GM18517 (cell line): ENCODE results near the gene KLF6.

ENCODE experiments used
- ATAC-seq: cut with Tn5 transposase; IDR thresholded peaks from one replicate; pipeline ENCODE4 v1.9.1; 2021; ENCODE audit warnings: mild to moderate bottlenecking, moderate library complexity; ENCODE audit not compliant: unreplicated experiment

KLF6 gene

GRCh38 chr10:3790272-3790671 lies 5.3 kb upstream of the KLF6 start:
- ATAC-seq: no peak

GRCh38 chr10:3789621-3790020 lies 4.6 kb upstream of the KLF6 start:
- ATAC-seq: no peak

GRCh38 chr10:3787816-3788215 lies 2.8 kb upstream of the KLF6 start:
- no peak for ATAC-seq

DNA sequence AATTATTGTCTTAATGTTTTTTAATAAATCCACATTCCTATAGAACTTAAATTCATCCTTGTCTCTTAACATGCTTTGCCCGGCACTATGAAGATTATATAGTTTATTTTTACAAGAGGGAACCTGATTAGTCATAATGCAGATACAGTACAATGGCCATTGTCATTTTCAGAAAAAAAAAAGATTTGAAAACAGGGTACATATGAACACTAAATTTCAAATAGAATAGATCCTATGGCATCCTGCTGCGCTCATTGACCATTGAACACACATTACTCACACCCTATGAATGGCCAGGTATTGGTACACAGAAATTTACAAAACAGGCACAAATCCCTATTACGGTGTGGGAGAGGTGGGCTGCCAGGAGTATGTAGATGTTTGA lies 2.0 kb upstream of the KLF6 start:
- ATAC-seq: no peak

DNA sequence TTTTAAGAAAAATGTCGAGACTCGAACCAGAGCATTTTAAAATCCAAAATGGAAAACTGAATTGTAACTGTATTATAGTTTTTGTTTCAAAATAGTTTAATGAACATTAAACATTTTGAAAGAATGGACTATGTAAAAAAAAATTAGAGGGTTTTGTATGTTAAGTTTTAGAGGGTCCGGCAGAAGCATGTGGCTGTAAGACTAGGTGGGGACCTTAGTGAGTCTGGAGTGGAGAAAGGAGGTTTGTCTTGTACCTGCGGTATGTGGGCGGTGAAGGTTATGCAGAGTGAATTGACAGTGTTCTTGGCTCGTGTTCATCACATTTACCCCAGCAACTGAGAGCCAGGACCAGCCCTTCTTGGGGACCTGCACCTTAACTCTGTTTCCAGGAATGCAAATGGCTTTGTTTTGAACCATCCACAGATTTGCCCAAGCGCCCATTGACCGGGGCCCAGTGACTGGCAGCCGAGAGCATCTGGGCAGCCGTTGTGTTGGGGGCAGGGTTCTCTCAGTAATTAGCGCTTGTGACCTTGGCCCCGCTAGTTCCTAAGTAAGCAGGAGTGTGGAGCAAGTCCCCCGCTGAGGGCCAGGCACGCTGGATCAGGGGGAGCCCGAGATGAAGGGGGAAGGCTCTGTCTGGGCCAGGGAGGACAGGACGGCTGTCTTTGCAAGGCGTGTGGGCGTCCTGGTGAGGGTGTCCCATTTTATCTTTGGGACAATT lies 1.4 kb upstream of the KLF6 start:
- ATAC-seq: no peak

- ATAC-seq: no peak
These were observed 852 bp upstream of the KLF6 start for GRCh38 chr10:3785851-3786271.

GRCh38 chr10:3785251-3785850 lies 342 bp upstream of the KLF6 start:
- peak; percentile 62 for ATAC-seq

- ATAC-seq: no peak
These were observed 1.2 kb downstream of the KLF6 start for GRCh38 chr10:3783682-3784432.

DNA sequence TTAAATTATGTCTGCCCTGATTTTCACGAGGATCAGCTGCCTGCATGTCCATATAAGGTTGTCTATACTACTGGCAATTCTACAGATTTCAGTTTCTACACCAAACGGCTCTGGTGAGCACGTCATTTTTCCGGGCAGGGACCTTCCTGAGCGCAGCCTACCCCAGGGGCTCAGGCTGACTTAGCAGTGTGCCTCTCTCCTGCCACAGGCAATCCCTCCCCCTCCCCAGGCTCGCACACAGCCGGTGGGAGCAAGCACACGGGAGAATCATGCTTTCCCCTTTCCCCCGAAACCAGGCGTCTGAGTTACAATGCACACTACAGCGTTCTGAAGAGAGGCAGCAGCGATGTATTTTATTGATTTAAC lies 1.7 kb downstream of the KLF6 start:
- ATAC-seq: peak; percentile 30

DNA sequence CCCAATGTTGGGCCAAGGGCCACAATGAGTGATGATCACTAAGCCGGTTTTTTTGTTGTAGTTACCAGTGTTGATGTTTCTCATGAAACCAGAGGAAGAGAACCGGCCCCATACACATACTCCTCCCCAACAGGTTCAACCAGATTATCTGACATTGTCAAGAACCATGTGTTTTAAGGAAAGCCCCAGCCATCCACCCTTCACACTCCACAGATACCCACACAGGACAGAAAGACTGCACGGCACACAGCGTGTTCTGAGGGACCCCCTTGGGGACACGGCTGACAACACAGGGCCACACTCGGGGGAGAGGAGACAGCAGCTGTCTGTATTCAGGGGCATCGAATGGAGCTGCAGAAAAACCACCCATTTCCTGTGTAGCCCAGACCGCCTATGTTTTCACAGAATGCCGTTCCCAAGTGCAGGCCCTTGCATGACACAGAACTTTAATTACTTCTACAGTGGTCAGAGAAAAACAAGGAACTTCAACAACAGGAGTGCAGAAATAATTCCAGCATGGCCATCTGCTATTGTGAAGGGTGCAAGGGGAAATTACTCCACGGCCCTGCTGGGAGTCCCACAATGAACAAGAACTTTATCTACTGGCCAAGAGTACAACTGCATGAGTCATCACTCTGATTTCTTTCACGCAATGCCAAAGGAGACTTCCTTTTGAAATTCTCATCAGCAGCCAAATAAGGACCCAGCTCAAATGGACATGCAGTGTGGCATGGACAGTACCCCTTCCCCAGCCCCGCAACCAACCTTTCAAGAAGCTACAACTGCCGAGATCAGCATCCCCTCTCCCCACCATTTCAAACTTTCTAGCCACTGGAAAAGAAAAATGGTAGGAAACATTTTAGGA lies 2.3 kb downstream of the KLF6 start:
- ATAC-seq: no peak

DNA sequence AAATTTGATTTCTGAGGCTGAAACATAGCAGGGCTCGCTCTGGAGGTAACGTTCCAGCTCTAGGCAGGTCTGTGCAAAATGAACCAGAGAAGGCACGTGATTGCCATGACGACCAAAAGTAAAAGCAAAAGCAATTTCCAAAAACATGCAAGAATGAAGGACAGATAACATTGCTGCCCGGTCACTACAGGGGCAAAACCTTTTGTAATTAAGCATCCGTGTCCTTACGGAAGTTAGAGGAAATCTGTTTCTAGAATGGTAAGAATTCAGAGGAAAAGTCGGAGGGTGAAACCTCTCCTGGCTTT lies 2.9 kb downstream of the KLF6 start:
- no peak for ATAC-seq

- ATAC-seq: no peak
These were observed 3.4 kb downstream of the KLF6 start for GRCh38 chr10:3781468-3782145.

GRCh38 chr10:3780771-3781467 lies 4.1 kb downstream of the KLF6 start:
- no peak for ATAC-seq

DNA sequence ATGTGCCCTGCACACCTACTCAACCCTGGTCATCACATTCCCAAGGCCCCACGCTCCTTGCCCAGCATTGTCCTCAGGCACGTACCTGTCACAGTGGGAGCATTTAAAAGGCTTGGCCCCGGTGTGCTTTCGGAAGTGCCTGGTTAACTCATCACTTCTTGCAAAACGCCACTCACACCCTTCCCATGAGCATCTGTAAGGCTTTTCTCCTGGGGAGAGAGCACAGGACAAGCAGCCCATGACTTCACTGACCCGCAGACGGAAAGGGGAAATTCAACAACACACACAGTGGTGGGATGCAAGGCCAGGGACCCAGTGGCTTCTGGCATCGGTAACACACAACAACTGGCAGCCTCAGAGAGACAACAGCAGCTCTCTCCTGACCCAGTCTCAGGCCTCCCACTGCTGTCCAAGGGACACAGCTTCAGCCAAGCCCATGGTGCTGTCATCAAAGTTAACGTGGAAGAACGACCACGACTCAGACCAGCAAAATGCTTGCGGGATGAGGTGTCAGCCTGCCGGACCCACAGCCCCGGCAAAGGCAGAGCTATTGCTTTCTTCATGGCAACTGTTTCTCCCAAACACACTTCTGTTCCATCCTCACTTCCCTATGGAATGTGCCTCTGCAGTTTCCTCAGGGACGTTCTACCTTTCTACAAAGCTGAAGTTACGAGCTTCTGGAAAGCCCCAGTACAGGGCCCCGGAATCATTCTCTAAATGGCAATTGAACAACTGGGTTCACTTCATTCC lies 4.8 kb downstream of the KLF6 start:
- ATAC-seq: no peak

- no peak for ATAC-seq
These were observed 5.8 kb downstream of the KLF6 start for GRCh38 chr10:3779158-3779741.

DNA sequence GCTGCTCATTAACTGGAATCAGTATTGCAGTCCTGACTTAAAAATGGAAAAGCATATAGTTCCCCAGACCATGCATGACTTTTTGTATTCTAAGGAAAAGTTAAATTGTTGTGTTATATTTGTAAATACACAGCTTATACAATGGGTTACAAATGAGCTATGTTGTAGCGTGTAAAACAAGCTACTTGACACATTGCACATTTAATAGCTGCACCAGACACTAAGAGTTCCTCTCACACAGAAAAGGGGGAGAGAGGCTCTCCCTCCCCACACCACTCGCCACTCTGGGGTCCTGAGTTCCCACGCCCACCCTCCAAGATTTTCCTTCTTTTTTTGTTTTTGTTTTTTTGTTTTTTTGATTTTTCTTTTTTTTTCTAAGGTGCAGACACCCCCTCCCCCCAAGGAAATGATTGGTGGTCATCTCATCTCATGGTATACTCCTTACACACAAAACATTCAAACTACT lies 6.3 kb downstream of the KLF6 start:
- no peak for ATAC-seq

DNA sequence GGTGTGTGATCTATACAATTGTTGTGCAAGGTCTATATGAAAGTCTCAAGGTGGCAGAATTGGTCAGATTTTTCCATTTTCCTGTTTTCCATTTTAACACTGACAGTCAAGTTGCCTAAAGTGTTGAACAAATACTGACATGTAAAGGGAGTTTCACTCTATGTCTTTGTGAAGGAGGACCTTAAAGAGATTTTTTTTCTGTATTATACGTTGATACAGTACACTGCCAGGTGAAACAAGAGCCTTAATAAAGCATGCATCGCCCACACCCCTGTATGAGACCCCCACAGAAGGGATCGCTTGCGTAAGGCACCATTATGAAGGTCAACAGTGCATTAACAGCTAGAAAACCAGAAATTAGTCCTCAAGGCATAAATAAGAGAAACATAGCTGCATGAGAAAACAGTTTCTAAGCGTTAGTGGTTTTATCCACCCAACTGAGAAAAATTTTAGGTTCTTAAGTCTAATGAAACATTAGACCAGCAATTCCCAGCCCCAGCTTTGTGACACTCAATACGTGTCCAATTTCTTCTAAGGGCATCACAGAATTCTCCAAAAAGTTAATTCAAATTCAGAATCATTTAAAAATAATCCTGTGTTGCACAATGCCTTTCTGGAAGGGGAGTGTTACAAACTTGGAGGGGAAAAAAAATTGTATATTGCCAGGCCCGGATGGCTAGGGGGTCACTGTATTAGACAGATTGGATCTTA lies 6.9 kb downstream of the KLF6 start:
- no peak for ATAC-seq

GRCh38 chr10:3776796-3777571 lies 8.0 kb downstream of the KLF6 start:
- ATAC-seq: no peak
